ENCODE measurements around the gene LTK.

GRCh38 chr15:41484937-41485625 is 28.5 kb downstream of the LTK start:
- TF ChIP-seq TAF1 (IDR thresholded peaks at IDR 0.05; ENCODE audit: borderline replicate concordance, insufficient read depth, low read length) = no peak
- TF ChIP-seq POLR2AphosphoS5 (IDR thresholded peaks at IDR 0.05; ENCODE audit: low read depth, low read length) = no peak
- TF ChIP-seq, protein P1, sequence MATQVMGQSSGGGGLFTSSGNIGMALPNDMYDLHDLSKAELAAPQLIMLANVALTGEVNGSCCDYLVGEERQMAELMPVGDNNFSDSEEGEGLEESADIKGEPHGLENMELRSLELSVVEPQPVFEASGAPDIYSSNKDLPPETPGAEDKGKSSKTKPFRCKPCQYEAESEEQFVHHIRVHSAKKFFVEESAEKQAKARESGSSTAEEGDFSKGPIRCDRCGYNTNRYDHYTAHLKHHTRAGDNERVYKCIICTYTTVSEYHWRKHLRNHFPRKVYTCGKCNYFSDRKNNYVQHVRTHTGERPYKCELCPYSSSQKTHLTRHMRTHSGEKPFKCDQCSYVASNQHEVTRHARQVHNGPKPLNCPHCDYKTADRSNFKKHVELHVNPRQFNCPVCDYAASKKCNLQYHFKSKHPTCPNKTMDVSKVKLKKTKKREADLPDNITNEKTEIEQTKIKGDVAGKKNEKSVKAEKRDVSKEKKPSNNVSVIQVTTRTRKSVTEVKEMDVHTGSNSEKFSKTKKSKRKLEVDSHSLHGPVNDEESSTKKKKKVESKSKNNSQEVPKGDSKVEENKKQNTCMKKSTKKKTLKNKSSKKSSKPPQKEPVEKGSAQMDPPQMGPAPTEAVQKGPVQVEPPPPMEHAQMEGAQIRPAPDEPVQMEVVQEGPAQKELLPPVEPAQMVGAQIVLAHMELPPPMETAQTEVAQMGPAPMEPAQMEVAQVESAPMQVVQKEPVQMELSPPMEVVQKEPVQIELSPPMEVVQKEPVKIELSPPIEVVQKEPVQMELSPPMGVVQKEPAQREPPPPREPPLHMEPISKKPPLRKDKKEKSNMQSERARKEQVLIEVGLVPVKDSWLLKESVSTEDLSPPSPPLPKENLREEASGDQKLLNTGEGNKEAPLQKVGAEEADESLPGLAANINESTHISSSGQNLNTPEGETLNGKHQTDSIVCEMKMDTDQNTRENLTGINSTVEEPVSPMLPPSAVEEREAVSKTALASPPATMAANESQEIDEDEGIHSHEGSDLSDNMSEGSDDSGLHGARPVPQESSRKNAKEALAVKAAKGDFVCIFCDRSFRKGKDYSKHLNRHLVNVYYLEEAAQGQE (IDR thresholded peaks at IDR 0.05; ENCODE audit: insufficient read depth in 1 of 2, low read depth in 2 of 2, low read length in 2 of 2) = no peak
- no peak for TF ChIP-seq SIN3A (IDR thresholded peaks at IDR 0.05; ENCODE audit: borderline replicate concordance, insufficient read depth, low read length)
